HS-27A (cell line): ENCODE data around the gene ELFN1.

ENCODE experiments used
- DNase-seq: peaks from one replicate; pipeline ENCODE4 v3.0.0-alpha.2; 2012; ENCODE audit warnings: low read depth, missing footprints

The ELFN1 gene

GRCh38 chr7:1663857-1664651 lies 6.0 kb upstream of the ELFN1 start:
- DNase-seq, result no peak

- DNase-seq, result no peak
Observed at GRCh38 chr7:1664711-1665548, 5.1 kb upstream of the ELFN1 start.

GRCh38 chr7:1665549-1666316 lies 4.3 kb upstream of the ELFN1 start:
- DNase-seq, result no peak

GRCh38 chr7:1666317-1666822 lies 3.7 kb upstream of the ELFN1 start:
- no peak for DNase-seq

GRCh38 chr7:1666823-1667565 lies 3.1 kb upstream of the ELFN1 start:
- no peak for DNase-seq

GRCh38 chr7:1667566-1668395 lies 2.3 kb upstream of the ELFN1 start:
- no peak for DNase-seq

- no peak for DNase-seq
Observed at GRCh38 chr7:1668396-1669063, 1.5 kb upstream of the ELFN1 start.

- no peak for DNase-seq
Observed at GRCh38 chr7:1669064-1669951, 769 bp upstream of the ELFN1 start.

GRCh38 chr7:1670894-1671593 lies 967 bp downstream of the ELFN1 start:
- DNase-seq, result no peak

GRCh38 chr7:1671594-1672451 lies 1.7 kb downstream of the ELFN1 start:
- DNase-seq, result no peak

GRCh38 chr7:1672851-1673486 lies 2.9 kb downstream of the ELFN1 start:
- no peak for DNase-seq

- no peak for DNase-seq
Observed at GRCh38 chr7:1673581-1674118, 3.6 kb downstream of the ELFN1 start.

- DNase-seq, result no peak
Observed at GRCh38 chr7:1674161-1675035, 4.3 kb downstream of the ELFN1 start.

- no peak for DNase-seq
Observed at GRCh38 chr7:1675036-1675671, 5.1 kb downstream of the ELFN1 start.
